HCT116 (cell line): ENCODE measurements around the gene SYNPO. TPM values are rescaled to one million over a fixed set of nuclear protein-coding genes. Genes with fewer than 3 reads are reported as not detected.

ENCODE experiments used
- ATAC-seq: fragments of 200-7000 bp; cut with Tn5 transposase; 2 replicates; pipeline ENCODE4 v1.9.1; 2020; ENCODE audit warnings: mild to moderate bottlenecking, moderate library complexity
- BruUV-seq: library from RNA; stranded (reverse); fragments of 400-500 nt; replicated peaks from 2 replicates; lab custom pipeline; 2021; lab: Mats Ljungman, UMichigan
- CTCF ChIA-PET: fragments of 300-600 bp; sonication (Branson Sonifier 250); formaldehyde crosslinking; loops from one replicate; lab custom pipeline; 2021; ENCODE audit warnings: antibody characterized with exemption; lab: Charles Lee
- POLR2A ChIA-PET: fragments of 300-600, 350-600 bp; sonication (Branson Sonifier 250); formaldehyde crosslinking; loops from one replicate; lab custom pipeline; 2021; ENCODE audit warnings: antibody characterized with exemption; lab: Charles Lee
- RAD21 ChIA-PET, 2 experiments: fragments of 300-600 bp; sonication (Branson Sonifier 250); formaldehyde crosslinking; loops; one replicate each; lab custom pipeline; 2023; ENCODE audit warnings: low total read pairs in 2 of 2; ENCODE audit not compliant: uncharacterized antibody in 2 of 2, unreplicated experiment in 2 of 2, low non-redundant PET in 1 of 2; lab: Charles Lee
- DNase-seq: peaks from one replicate; pipeline ENCODE4 v3.0.0-alpha.2; 2010; ENCODE audit warnings: low read depth, low spot score
- H2AFZ ChIP-seq: fragments of 200-600 bp; shearing (Covaris generic), sonication (generic); 2 replicates; pipeline ENCODE4 v1.6.1; 2017; ENCODE audit warnings: low read depth, mixed run types, mixed read lengths, antibody characterized with exemption, low read length; ENCODE audit not compliant: poor library complexity, severe bottlenecking
- H3K27ac ChIP-seq: 2 replicates; pipeline ENCODE4 v1.5.1; 2012; ENCODE audit warnings: low read depth, low read length
- H3K27me3 ChIP-seq: fragments of 200-600 bp; sonication (generic); 2 replicates; pipeline ENCODE4 v1.6.1; 2016; ENCODE audit warnings: mixed run types, low read length, mixed read lengths; ENCODE audit not compliant: insufficient read depth
- H3K36me3 ChIP-seq, 2 experiments: fragments of 200-500 bp in 1 of 2; fragments of 200-600 bp in 1 of 2; sonication (Bioruptor generic) in 1 of 2; sonication (generic) in 1 of 2; 2 replicates each; pipeline versions ENCODE4 v1.5.1 to v1.6.1; 2014 to 2016; ENCODE audit warnings: low read length in 2 of 2, inconsistent platforms in 1 of 2, mixed read lengths in 1 of 2, mixed run types in 1 of 2; ENCODE audit not compliant: insufficient read depth in 2 of 2, control insufficient read depth in 1 of 2
- H3K4me1 ChIP-seq, 2 experiments: fragments of 200-600 bp in 1 of 2; sonication (generic) in 1 of 2; 2 replicates each; pipeline versions ENCODE4 v1.5.1 to v1.6.1; 2012 to 2017; ENCODE audit warnings: low read length in 2 of 2, inconsistent platforms in 1 of 2, mild to moderate bottlenecking in 1 of 2, mixed read lengths in 1 of 2, mixed run types in 1 of 2, moderate library complexity in 1 of 2; ENCODE audit not compliant: insufficient read depth in 2 of 2, control insufficient read depth in 1 of 2
- H3K4me2 ChIP-seq: fragments of 200-600 bp; sonication (generic); 2 replicates; pipeline ENCODE4 v1.6.1; 2017; ENCODE audit warnings: mixed run types, low read length, mixed read lengths
- H3K4me3 ChIP-seq, 2 experiments: fragments of 200-600 bp in 1 of 2; sonication (generic) in 1 of 2; replicated peaks in 1 of 2; 2 replicates each; pipeline ENCODE4 v1.5.1; 2011 to 2016; ENCODE audit warnings: low read length in 2 of 2, control low read depth in 1 of 2, low read depth in 1 of 2, mild to moderate bottlenecking in 1 of 2, mixed read lengths in 1 of 2, mixed run types in 1 of 2
- H3K79me2 ChIP-seq: fragments of 200-600 bp; sonication (generic); 2 replicates; pipeline ENCODE4 v1.6.1; 2017; ENCODE audit warnings: mild to moderate bottlenecking, mixed run types, low read length, moderate library complexity, mixed read lengths; ENCODE audit not compliant: insufficient read depth
- H3K9ac ChIP-seq: fragments of 200-600 bp; sonication (generic); 2 replicates; pipeline ENCODE4 v1.6.1; 2016; ENCODE audit warnings: low read length, mixed read lengths
- H3K9me2 ChIP-seq: fragments of 200-600 bp; sonication (generic), shearing (Covaris generic); 2 replicates; pipeline ENCODE4 v1.6.1; 2017; ENCODE audit warnings: mixed run types, mild to moderate bottlenecking, moderate library complexity; ENCODE audit not compliant: insufficient read depth
- H3K9me3 ChIP-seq, 2 experiments: fragments of 200-500 bp in 1 of 2; fragments of 200-600 bp in 1 of 2; sonication (Bioruptor generic) in 1 of 2; sonication (generic) in 1 of 2; 2 replicates each; pipeline ENCODE4 v1.6.1; 2014 to 2017; ENCODE audit warnings: low read length in 2 of 2, mixed read lengths in 2 of 2, inconsistent platforms in 1 of 2, low read depth in 1 of 2, mild to moderate bottlenecking in 1 of 2, mixed run types in 1 of 2, moderate library complexity in 1 of 2; ENCODE audit not compliant: control insufficient read depth in 1 of 2, insufficient read depth in 1 of 2
- H4K20me1 ChIP-seq: fragments of 200-600 bp; sonication (generic), shearing (Covaris generic); 2 replicates; pipeline ENCODE4 v1.6.1; 2017; ENCODE audit warnings: mixed run types, mild to moderate bottlenecking, moderate library complexity; ENCODE audit not compliant: insufficient read depth
- EZH2 ChIP-seq: fragments of 200-600 bp; sonication (generic); IDR thresholded peaks from 2 replicates; pipeline ENCODE4 v1.6.1; 2017; ENCODE audit warnings: antibody characterized with exemption, mixed run types
- SIN3A ChIP-seq: IDR thresholded peaks from 2 replicates; pipeline ENCODE4 v1.6.1; 2012; ENCODE audit warnings: low read depth
- SP1 ChIP-seq: IDR thresholded peaks from 2 replicates; pipeline ENCODE4 v1.6.1; 2012; ENCODE audit warnings: low read depth
- ZBTB33 ChIP-seq: IDR thresholded peaks from 2 replicates; pipeline ENCODE4 v1.6.1; 2011; ENCODE audit warnings: mild to moderate bottlenecking, low read length, moderate library complexity; ENCODE audit not compliant: insufficient replicate concordance; ENCODE audit errors: extremely low read depth
- ZNF274 ChIP-seq: fragments of 200-500 bp; sonication (Bioruptor generic); IDR thresholded peaks from 2 replicates; pipeline ENCODE4 v1.6.1; 2014; ENCODE audit warnings: mild to moderate bottlenecking, low read depth, low read length, inconsistent platforms
- intact Hi-C: fragments of 100-400 bp; cut with micrococcal nuclease; formaldehyde crosslinking; loops from 2 replicates; pipeline ENCODE4 v1.10.0; 2022
- total RNA-seq: library from RNA; stranded (reverse); gene quantifications from one replicate; pipeline ENCODE4 v1.2.1, GENCODE V29; 2021; ENCODE audit not compliant: unreplicated experiment
- TF ChIP-seq, protein P1 (sequence below): IDR thresholded peaks from 2 replicates; pipeline ENCODE4 v1.6.1; 2012

SYNPO gene
- total RNA-seq, 1 experiment from 2014 or later: 8.2 TPM

- no peak for TF ChIP-seq SIN3A
Observed at GRCh38 chr5:150612405-150612804, 28.1 kb upstream of the SYNPO start (continued).

DNA sequence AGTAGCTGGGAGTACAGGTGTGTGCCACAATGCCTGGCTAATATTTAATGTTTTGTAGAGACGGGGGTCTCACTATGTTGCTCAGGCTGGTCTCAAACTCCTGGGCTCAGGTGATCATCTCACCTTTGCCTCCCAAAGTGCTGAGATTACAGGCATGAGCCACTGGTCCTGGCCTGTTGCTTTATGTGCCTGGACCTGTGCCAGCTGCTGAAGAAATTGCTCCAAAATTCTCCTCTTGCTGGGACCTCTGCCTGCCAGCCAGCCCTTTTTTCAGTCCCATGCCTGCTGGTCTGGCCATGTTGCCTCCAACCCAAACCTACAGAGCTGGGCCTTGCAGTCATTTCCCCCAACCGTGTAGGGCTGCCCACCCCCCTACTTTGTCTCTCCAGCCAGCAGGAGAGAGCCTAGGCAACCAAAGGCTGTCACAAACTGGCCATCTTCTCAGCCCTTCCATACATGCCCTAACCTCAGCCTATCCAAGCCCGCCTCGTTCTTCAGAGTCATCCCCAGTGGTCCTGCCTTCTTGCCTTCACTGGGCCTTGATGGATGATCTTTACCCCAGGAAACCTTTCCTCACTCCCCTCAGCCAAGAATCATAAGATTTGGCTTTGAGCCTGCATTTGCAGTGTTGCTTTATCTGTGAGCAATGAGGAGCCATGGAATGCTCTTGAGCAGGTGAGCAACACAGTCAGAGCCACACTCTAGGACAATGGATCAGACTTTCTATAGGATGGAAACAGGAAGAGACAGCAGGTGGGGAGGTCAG lies 27.4 kb upstream of the SYNPO start:
- ChIA-PET RAD21 (no interaction called here), POLR2A (no interaction called here), CTCF (interaction anchor here (0.7 kb wide), 1 partner anchor 54 kb away, joined by 3 read pairs; no protein-coding TSS in a partner anchor)
- Histone ChIP-seq H3K9me3 (no peaks in the 10 kb centered on the region), H3K4me1 (peaks cover 29 to 36% of the 10 kb centered on the region in 2 experiments), H4K20me1 (no peaks in the 10 kb centered on the region), H3K36me3 (no peaks in the 10 kb centered on the region), H3K4me3 (no peak overlapping the region), H3K27ac (no peak overlapping the region), H3K9ac (no peak overlapping the region), H2AFZ (no peak overlapping the region), H3K79me2 (no peaks in the 10 kb centered on the region), H3K27me3 (no peaks in the 10 kb centered on the region), H3K4me2 (no peak overlapping the region), H3K9me2 (no peaks in the 10 kb centered on the region)
- TF ChIP-seq, protein P1, sequence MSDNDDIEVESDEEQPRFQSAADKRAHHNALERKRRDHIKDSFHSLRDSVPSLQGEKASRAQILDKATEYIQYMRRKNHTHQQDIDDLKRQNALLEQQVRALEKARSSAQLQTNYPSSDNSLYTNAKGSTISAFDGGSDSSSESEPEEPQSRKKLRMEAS: no peak
- no peak for TF ChIP-seq ZNF274
- TF ChIP-seq SIN3A: no peak
- no peak for TF ChIP-seq SP1
- TF ChIP-seq ZBTB33: no peak
- TF ChIP-seq EZH2: no peak
- no TSS peak for BruUV-seq
- no peak for ATAC-seq
- no peak for DNase-seq
- intact Hi-C loops: no loop called here
